Neural progenitor cell (in vitro differentiated cells): ENCODE data around the gene CD200. TPM values are rescaled to one million over a fixed set of nuclear protein-coding genes. Genes with fewer than 3 reads are reported as not detected.
A peak's percentile ranks its signal among the peaks of the same experiment; 100 is the strongest.

Experiments used
- DNase-seq: peaks from one replicate; pipeline ENCODE4 v3.0.0-alpha.2; 2016; ENCODE audit warnings: low spot score
- H2AFZ ChIP-seq: fragments of 200-600 bp; sonication (generic); replicated peaks from 2 replicates; pipeline ENCODE4 v1.6.1; 2016; ENCODE audit warnings: antibody characterized with exemption
- H3F3A ChIP-seq: fragments of 200-600 bp; sonication (generic); 2 replicates; pipeline ENCODE4 v1.6.1; 2016; ENCODE audit warnings: antibody characterized with exemption, low read depth
- H3K27ac ChIP-seq: fragments of 200-600 bp; sonication (generic); 2 replicates; pipeline ENCODE4 v1.5.1; 2016; ENCODE audit warnings: mild to moderate bottlenecking
- H3K27me3 ChIP-seq: fragments of 200-600 bp; sonication (generic); 2 replicates; pipeline ENCODE4 v1.6.1; 2016; ENCODE audit warnings: mild to moderate bottlenecking, moderate library complexity
- H3K36me3 ChIP-seq: fragments of 200-600 bp; sonication (generic); 2 replicates; pipeline ENCODE4 v1.5.1; 2016
- H3K4me1 ChIP-seq: fragments of 200-600 bp; sonication (generic); 2 replicates; pipeline ENCODE4 v1.6.1; 2016; ENCODE audit warnings: mixed run types
- H3K4me2 ChIP-seq: fragments of 200-600 bp; sonication (generic); 2 replicates; pipeline ENCODE4 v1.6.1; 2016
- H3K4me3 ChIP-seq: fragments of 200-600 bp; sonication (generic); 2 replicates; pipeline ENCODE4 v1.5.1; 2016
- H3K79me2 ChIP-seq: fragments of 200-600 bp; sonication (generic); 2 replicates; pipeline ENCODE4 v1.6.1; 2016; ENCODE audit warnings: low read depth
- H3K9ac ChIP-seq: fragments of 200-600 bp; sonication (generic); 2 replicates; pipeline ENCODE4 v1.6.1; 2016
- H3K9me3 ChIP-seq: fragments of 200-600 bp; sonication (generic); 2 replicates; pipeline ENCODE4 v1.5.1; 2016; ENCODE audit warnings: low read depth
- H4K20me1 ChIP-seq: fragments of 200-600 bp; sonication (generic); 2 replicates; pipeline ENCODE4 v1.6.1; 2016; ENCODE audit warnings: low read depth
- H3K27ac Mint-ChIP-seq: 3 replicates; pipeline ENCODE4 v1.8.0; 2021; ENCODE audit warnings: mixed read lengths
- H3K27me3 Mint-ChIP-seq: 2 replicates; pipeline ENCODE4 v1.8.0; 2022; ENCODE audit warnings: low read depth, mild to moderate bottlenecking, inconsistent platforms, moderate library complexity, mixed read lengths; ENCODE audit not compliant: insufficient read depth
- H3K36me3 Mint-ChIP-seq: 3 replicates; pipeline ENCODE4 v1.8.0; 2021; ENCODE audit warnings: mixed read lengths
- H3K4me1 Mint-ChIP-seq: 3 replicates; pipeline ENCODE4 v1.8.0; 2021; ENCODE audit warnings: mixed read lengths
- H3K4me3 Mint-ChIP-seq: 3 replicates; pipeline ENCODE4 v1.8.0; 2021; ENCODE audit warnings: mild to moderate bottlenecking, moderate library complexity, mixed read lengths
- H3K9me3 Mint-ChIP-seq: 3 replicates; pipeline ENCODE4 v1.8.0; 2020; ENCODE audit warnings: mixed read lengths
- CTCF ChIP-seq: fragments of 200-600 bp; sonication (generic); IDR thresholded peaks from 2 replicates; pipeline ENCODE4 v1.5.1; 2017; ENCODE audit warnings: antibody characterized with exemption, mild to moderate bottlenecking
- EZH2 ChIP-seq: fragments of 200-600 bp; sonication (generic); IDR thresholded peaks from 2 replicates; pipeline ENCODE4 v1.6.1; 2017; ENCODE audit warnings: antibody characterized with exemption, mild to moderate bottlenecking, moderate library complexity
- EZH2phosphoT487 ChIP-seq: fragments of 200-600 bp; sonication (generic); IDR thresholded peaks from 2 replicates; pipeline ENCODE4 v1.6.1; 2017; ENCODE audit warnings: antibody characterized with exemption
- total RNA-seq: library from RNA; depleted of rRNA; stranded (reverse); fragments of >200 nt; gene quantifications from 2 replicates; pipeline ENCODE4 v1.2.3, GENCODE V29; 2015; ENCODE audit warnings: low replicate concordance

The CD200 gene
- total RNA-seq, 1 donor from 2014 or later = 48.4 TPM

GRCh38 chr3:112331851-112332250 is 1.1 kb upstream of the CD200 start:
- Mint-ChIP-seq H3K27me3 (peaks cover 2% of the 10 kb centered on the region), H3K9me3 (peaks cover 2% of the 10 kb centered on the region), H3K36me3 (peaks cover 17% of the 10 kb centered on the region), H3K4me3 (peak overlapping the region; percentile 33), H3K4me1 (peaks cover 23% of the 10 kb centered on the region), H3K27ac (no peak overlapping the region)
- Histone ChIP-seq H3K4me3 (no peak overlapping the region), H3K9me3 (no peaks in the 10 kb centered on the region), H3K36me3 (no peaks in the 10 kb centered on the region), H3K4me1 (peaks cover 20% of the 10 kb centered on the region), H4K20me1 (peaks cover 2% of the 10 kb centered on the region), H3K27ac (no peak overlapping the region), H2AFZ (no peak overlapping the region), H3K4me2 (no peak overlapping the region), H3K79me2 (peaks cover 46% of the 10 kb centered on the region), H3F3A (peaks cover 7% of the 10 kb centered on the region), H3K27me3 (no peaks in the 10 kb centered on the region), H3K9ac (no peak overlapping the region)
- DNase-seq = no peak
- TF ChIP-seq CTCF = no peak
- TF ChIP-seq EZH2 = no peak
- TF ChIP-seq EZH2phosphoT487 = no peak

- H3K4me1 ChIP-seq = peaks cover 25% of the 10 kb centered on the region
- H4K20me1 ChIP-seq = peaks cover 20% of the 10 kb centered on the region
- H3K27me3 ChIP-seq = no peaks in the 10 kb centered on the region
- H3K27me3 Mint-ChIP-seq = peaks cover 2% of the 10 kb centered on the region
- peak overlapping the region; percentile 96 for H3K27ac Mint-ChIP-seq
- peak overlapping the region; percentile 75 for H3K9ac ChIP-seq
- H3K4me1 Mint-ChIP-seq = peaks cover 36% of the 10 kb centered on the region
- H3F3A ChIP-seq = peaks cover 7% of the 10 kb centered on the region
- peak overlapping the region; percentile 92 for H3K4me3 ChIP-seq
- H3K79me2 ChIP-seq = peaks cover 64% of the 10 kb centered on the region
- H3K36me3 Mint-ChIP-seq = peaks cover 22% of the 10 kb centered on the region
- peak overlapping the region; percentile 93 for H3K4me3 Mint-ChIP-seq
- peak overlapping the region; percentile 99 for H3K4me2 ChIP-seq
- H3K9me3 Mint-ChIP-seq = peaks cover 2% of the 10 kb centered on the region
- peak; percentile 60 for DNase-seq
- H2AFZ ChIP-seq = peak overlapping the region; percentile 91
- peak overlapping the region; percentile 88 for H3K27ac ChIP-seq
- no peak for TF ChIP-seq EZH2phosphoT487
- TF ChIP-seq EZH2 = peak; percentile 31
- no peaks in the 10 kb centered on the region for H3K36me3 ChIP-seq
- H3K9me3 ChIP-seq = no peaks in the 10 kb centered on the region
Observed at GRCh38 chr3:112333381-112334317, 693 bp downstream of the CD200 start.

GRCh38 chr3:112334691-112335433 is 1.9 kb downstream of the CD200 start:
- no peaks in the 10 kb centered on the region for H3K27me3 ChIP-seq
- peaks cover 7% of the 10 kb centered on the region for H3F3A ChIP-seq
- H3K4me3 ChIP-seq = peak overlapping the region; percentile 92
- no peak for DNase-seq
- H3K27ac ChIP-seq = no peak overlapping the region
- H2AFZ ChIP-seq = no peak overlapping the region
- H3K79me2 ChIP-seq = peaks cover 76% of the 10 kb centered on the region
- H3K9ac ChIP-seq = peak overlapping the region; percentile 75
- H3K36me3 ChIP-seq = no peaks in the 10 kb centered on the region
- H3K36me3 Mint-ChIP-seq = peaks cover 27% of the 10 kb centered on the region
- H3K9me3 Mint-ChIP-seq = peaks cover 2% of the 10 kb centered on the region
- H3K27me3 Mint-ChIP-seq = peaks cover 2% of the 10 kb centered on the region
- peak overlapping the region; percentile 99 for H3K4me2 ChIP-seq
- H4K20me1 ChIP-seq = peaks cover 31% of the 10 kb centered on the region
- peaks cover 36% of the 10 kb centered on the region for H3K4me1 Mint-ChIP-seq
- no peak for TF ChIP-seq CTCF
- H3K9me3 ChIP-seq = no peaks in the 10 kb centered on the region
- peaks cover 32% of the 10 kb centered on the region for H3K4me1 ChIP-seq
- H3K27ac Mint-ChIP-seq = peak overlapping the region; percentile 96
- H3K4me3 Mint-ChIP-seq = peak overlapping the region; percentile 93
